Stomach smooth muscle (tissue), 2 donors: ENCODE data around the gene PC.

ENCODE experiments used
- H3K27ac ChIP-seq: one replicate; pipeline ENCODE4 v1.7.0; 2013; ENCODE audit warnings: mild to moderate bottlenecking, low read length, inconsistent platforms
- H3K27me3 ChIP-seq, 2 donors: one replicate each; pipeline ENCODE4 v1.7.0; 2013; ENCODE audit warnings: low read length in 2 of 2; ENCODE audit not compliant: insufficient read depth in 2 of 2, control insufficient read depth in 1 of 2
- H3K36me3 ChIP-seq, 2 donors: one replicate each; pipeline ENCODE4 v1.7.0; 2013; ENCODE audit warnings: low read length in 2 of 2; ENCODE audit not compliant: control insufficient read depth in 2 of 2, insufficient read depth in 2 of 2
- H3K4me1 ChIP-seq: one replicate; pipeline ENCODE4 v1.7.0; 2013; ENCODE audit warnings: low read length; ENCODE audit not compliant: control insufficient read depth, insufficient read depth
- H3K4me3 ChIP-seq, 2 donors: one replicate each; pipeline ENCODE4 v1.7.0; 2013; ENCODE audit warnings: low read length in 2 of 2
- H3K9ac ChIP-seq, 2 donors: one replicate each; pipeline ENCODE4 v1.7.0; 2013; ENCODE audit warnings: low read length in 2 of 2, mild to moderate bottlenecking in 1 of 2
- H3K9me3 ChIP-seq, 2 donors: one replicate each; pipeline ENCODE4 v1.7.0; 2013; ENCODE audit warnings: low read length in 2 of 2; ENCODE audit not compliant: control insufficient read depth in 2 of 2
- donor health status: healthy.
- donor health status: Pancreatic carcinoma.

Gene PC

GRCh38 chr11:66858939-66859685 is 99.1 kb downstream of the PC start:
- Histone ChIP-seq H3K9me3 (no peaks in the 10 kb centered on the region), H3K4me3 (no peak overlapping the region), H3K9ac (no peak overlapping the region), H3K27ac (no peak overlapping the region), H3K4me1 (peaks cover 10% of the 10 kb centered on the region), H3K36me3 (no peaks in the 10 kb centered on the region), H3K27me3 (no peaks in the 10 kb centered on the region)

- Histone ChIP-seq H3K27ac (no peak overlapping the region), H3K9ac (no peak overlapping the region), H3K4me1 (peaks cover 10% of the 10 kb centered on the region), H3K4me3 (no peak overlapping the region), H3K9me3 (no peaks in the 10 kb centered on the region), H3K36me3 (no peaks in the 10 kb centered on the region), H3K27me3 (no peaks in the 10 kb centered on the region)
Measured at GRCh38 chr11:66858186-66858938, 99.8 kb downstream of the PC start.

- Histone ChIP-seq H3K27ac (no peak overlapping the region), H3K27me3 (no peaks in the 10 kb centered on the region), H3K4me3 (no peak overlapping the region), H3K4me1 (peaks cover 10% of the 10 kb centered on the region), H3K36me3 (no peaks in the 10 kb centered on the region), H3K9me3 (no peaks in the 10 kb centered on the region), H3K9ac (no peak overlapping the region)
Measured at GRCh38 chr11:66857927-66858185, 100.3 kb downstream of the PC start.

GRCh38 chr11:66857234-66857926 is 100.8 kb downstream of the PC start:
- H3K9me3 ChIP-seq = no peaks in the 10 kb centered on the region
- no peaks in the 10 kb centered on the region for H3K36me3 ChIP-seq
- H3K27me3 ChIP-seq = no peaks in the 10 kb centered on the region
- H3K27ac ChIP-seq = no peak overlapping the region
- peaks cover 10% of the 10 kb centered on the region for H3K4me1 ChIP-seq
- H3K4me3 ChIP-seq = peak overlapping the region in 1 of 2 donors; percentile 84
- H3K9ac ChIP-seq = no peak overlapping the region

GRCh38 chr11:66856496-66857233 is 101.5 kb downstream of the PC start, which contains the start of gene LRFN4:
Gene LRFN4, plus strand, starts transcription at chr11:66857064. Its CDS starts 681 bp downstream, at chr11:66857745.
- Histone ChIP-seq H3K4me1 (peaks cover 10% of the 10 kb centered on the region), H3K36me3 (no peaks in the 10 kb centered on the region), H3K9ac (peak within 1 kb of the TSS; percentile 74 to 94)

GRCh38 chr11:66855574-66856495 is 102.3 kb downstream of the PC start:
- H3K4me3 ChIP-seq = peak overlapping the region; percentile 75 to 84
- peaks cover 10% of the 10 kb centered on the region for H3K4me1 ChIP-seq
- peak overlapping the region; percentile 74 to 94 for H3K9ac ChIP-seq
- no peaks in the 10 kb centered on the region for H3K36me3 ChIP-seq
- H3K27ac ChIP-seq = peak overlapping the region; percentile 87
- no peaks in the 10 kb centered on the region for H3K9me3 ChIP-seq
- no peaks in the 10 kb centered on the region for H3K27me3 ChIP-seq

More at GRCh38 chr11:66856496-66857233, 101.5 kb downstream of the PC start, which contains the start of gene LRFN4:
- Histone ChIP-seq H3K9me3 (no peaks in the 10 kb centered on the region), H3K4me3 (peak within 1 kb of the TSS; percentile 75 to 84), H3K27me3 (no peaks in the 10 kb centered on the region), H3K27ac (peak within 1 kb of the TSS; percentile 87)

- no peak overlapping the region for H3K27ac ChIP-seq
Measured at GRCh38 chr11:66854729-66855211, 103.4 kb downstream of the PC start.

GRCh38 chr11:66854231-66854661 is 103.9 kb downstream of the PC start:
- Histone ChIP-seq H3K9me3 (no peaks in the 10 kb centered on the region), H3K4me3 (no peak overlapping the region), H3K4me1 (peaks cover 10% of the 10 kb centered on the region), H3K27ac (no peak overlapping the region), H3K9ac (no peak overlapping the region), H3K27me3 (no peaks in the 10 kb centered on the region), H3K36me3 (no peaks in the 10 kb centered on the region)

More at GRCh38 chr11:66854729-66855211, 103.4 kb downstream of the PC start:
- Histone ChIP-seq H3K9me3 (no peaks in the 10 kb centered on the region), H3K4me1 (peaks cover 10% of the 10 kb centered on the region), H3K9ac (no peak overlapping the region), H3K36me3 (no peaks in the 10 kb centered on the region), H3K27me3 (no peaks in the 10 kb centered on the region), H3K4me3 (no peak overlapping the region)

GRCh38 chr11:66853242-66854229 is 104.6 kb downstream of the PC start:
- no peak overlapping the region for H3K9ac ChIP-seq
- no peak overlapping the region for H3K27ac ChIP-seq
- H3K4me1 ChIP-seq = peaks cover 10% of the 10 kb centered on the region
- H3K27me3 ChIP-seq = no peaks in the 10 kb centered on the region
- H3K36me3 ChIP-seq = peaks cover 0 to 3% of the 10 kb centered on the region in 2 donors
- H3K4me3 ChIP-seq = no peak overlapping the region
- no peaks in the 10 kb centered on the region for H3K9me3 ChIP-seq
